GM12878 (cell line): Measurements from ENCODE around the gene SPP2. TPM values are rescaled to one million over a fixed set of nuclear protein-coding genes. Genes with fewer than 3 reads are reported as not detected.

Source experiments
- ATAC-seq: fragments of 200-7000 bp; cut with Tn5 transposase; 3 replicates; pipeline ENCODE4 v1.9.1; 2020; ENCODE audit warnings: mild to moderate bottlenecking, moderate library complexity
- BruUV-seq: library from RNA; stranded (reverse); fragments of 400-500 nt; replicated peaks from 2 replicates; lab custom pipeline; 2021; lab: Mats Ljungman, UMichigan
- CTCF ChIA-PET: fragments of 300-600 bp; sonication (Branson Sonifier 250); formaldehyde crosslinking; extraction: SDS; loops from one replicate; lab custom pipeline; 2021; ENCODE audit warnings: inconsistent platforms; lab: Yijun Ruan, JAX
- POLR2A ChIA-PET: fragments of 350-600 bp; formaldehyde crosslinking; extraction: SDS; loops from one replicate; lab custom pipeline; 2021; ENCODE audit warnings: inconsistent platforms; lab: Charles Lee
- RAD21 ChIA-PET: fragments of 300-600 bp; sonication (Branson Sonifier 250); formaldehyde crosslinking; loops from one replicate; lab custom pipeline; 2023; ENCODE audit warnings: antibody characterized with exemption; ENCODE audit not compliant: unreplicated experiment; lab: Charles Lee
- SMC1A ChIA-PET: fragments of 300-600 bp; sonication (Branson Sonifier 250); formaldehyde crosslinking; loops from one replicate; lab custom pipeline; 2023; ENCODE audit not compliant: unreplicated experiment, uncharacterized antibody; lab: Charles Lee
- DNase-seq: peaks from one replicate; pipeline ENCODE4 v3.0.0-alpha.2; 2011; ENCODE audit warnings: low read depth, low spot score
- FAIRE-seq: peaks from 3 replicates; lab custom pipeline; 2011; peaks lifted over from hg19 to GRCh38; lab: Jason Lieb, UNC
- H2AFZ ChIP-seq: 2 replicates; pipeline ENCODE4 v1.6.0; 2011; ENCODE audit warnings: low read depth, low read length, control low read depth; ENCODE audit not compliant: control insufficient read depth
- H3K27ac ChIP-seq: 2 replicates; pipeline ENCODE4 v1.5.1; 2011; ENCODE audit warnings: control low read depth; ENCODE audit not compliant: control insufficient read depth, insufficient read depth
- H3K27me3 ChIP-seq, 2 experiments: replicated peaks in 1 of 2; 2 replicates each; pipeline versions ENCODE4 v1.6.0 to v1.6.1; 2011; ENCODE audit warnings: low read length in 1 of 2; ENCODE audit not compliant: control insufficient read depth in 2 of 2, insufficient read depth in 2 of 2
- H3K36me3 ChIP-seq, 2 experiments: 2 replicates each; pipeline ENCODE4 v1.5.1; 2011; ENCODE audit warnings: low read length in 1 of 2; ENCODE audit not compliant: control insufficient read depth in 2 of 2, insufficient read depth in 2 of 2
- H3K4me1 ChIP-seq: 2 replicates; pipeline ENCODE4 v1.6.1; 2011; ENCODE audit warnings: mild to moderate bottlenecking, low read length, moderate library complexity, mixed read lengths; ENCODE audit not compliant: control insufficient read depth, insufficient read depth
- H3K4me2 ChIP-seq: 2 replicates; pipeline ENCODE4 v1.6.0; 2011; ENCODE audit warnings: control low read depth; ENCODE audit not compliant: control insufficient read depth, insufficient read depth
- H3K4me3 ChIP-seq: fragments of 200-600 bp; sonication (generic); 2 replicates; pipeline ENCODE4 v1.5.1; 2016
- H3K79me2 ChIP-seq: 2 replicates; pipeline ENCODE4 v1.6.0; 2011; ENCODE audit warnings: low read length; ENCODE audit not compliant: control insufficient read depth, insufficient read depth
- H3K9ac ChIP-seq: 2 replicates; pipeline ENCODE4 v1.8.0; 2011; ENCODE audit warnings: low read length, control low read depth, mixed read lengths; ENCODE audit not compliant: control insufficient read depth, insufficient read depth
- H3K9me3 ChIP-seq: replicated peaks from 3 replicates; pipeline ENCODE4 v1.5.1; 2011; ENCODE audit warnings: mild to moderate bottlenecking, low read length; ENCODE audit not compliant: control insufficient read depth, insufficient read depth
- H4K20me1 ChIP-seq: 2 replicates; pipeline ENCODE4 v1.6.0; 2011; ENCODE audit not compliant: control insufficient read depth, insufficient read depth
- ATF3 ChIP-seq: IDR thresholded peaks from 2 replicates; pipeline ENCODE4 v1.6.1; 2011; ENCODE audit warnings: low read depth, mild to moderate bottlenecking, low read length, moderate library complexity, borderline replicate concordance; ENCODE audit errors: extremely low read depth
- CREM ChIP-seq: IDR thresholded peaks from 2 replicates; pipeline ENCODE4 v1.6.1; 2014; ENCODE audit warnings: antibody characterized with exemption, low read depth
- E4F1 ChIP-seq: fragments of 450-650 bp; IDR thresholded peaks from 2 replicates; pipeline ENCODE4 v1.6.1; 2018; ENCODE audit warnings: borderline replicate concordance, mild to moderate bottlenecking; ENCODE audit not compliant: partially characterized antibody
- EZH2 ChIP-seq: IDR thresholded peaks from 2 replicates; pipeline ENCODE4 v1.6.1; 2012; ENCODE audit warnings: low read depth, mild to moderate bottlenecking, control low read depth, inconsistent platforms, low read length, borderline replicate concordance; ENCODE audit not compliant: control insufficient read depth
- MYC ChIP-seq: IDR thresholded peaks from 2 replicates; pipeline ENCODE4 v1.6.1; 2011; ENCODE audit warnings: mild to moderate bottlenecking, low read length, moderate library complexity, inconsistent platforms; ENCODE audit not compliant: insufficient read depth, insufficient replicate concordance, insufficient read length, severe bottlenecking
- NFYA ChIP-seq: IDR thresholded peaks from 2 replicates; pipeline ENCODE4 v1.6.1; 2011; ENCODE audit warnings: low read depth, mild to moderate bottlenecking, low read length, improper control_type of control experiment, borderline replicate concordance
- PKNOX1 ChIP-seq: fragments of 450-650 bp; IDR thresholded peaks from 2 replicates; pipeline ENCODE4 v1.6.1; 2016; ENCODE audit warnings: mild to moderate bottlenecking
- POLR2AphosphoS5 ChIP-seq: IDR thresholded peaks from 2 replicates; pipeline ENCODE4 v1.6.1; 2011; ENCODE audit warnings: mild to moderate bottlenecking, low read length, inconsistent platforms
- RBBP5 ChIP-seq: fragments of 200-600 bp; sonication (generic); conservative IDR thresholded peaks from 2 replicates; pipeline ENCODE4 v1.6.1; 2016
- RUNX3 ChIP-seq: IDR thresholded peaks from 2 replicates; pipeline ENCODE4 v1.6.1; 2012; ENCODE audit warnings: low read length, inconsistent platforms
- SMAD5 ChIP-seq: IDR thresholded peaks from 2 replicates; pipeline ENCODE4 v1.6.1; 2016; ENCODE audit warnings: antibody characterized with exemption, low read depth
- SP1 ChIP-seq: IDR thresholded peaks from one replicate; pipeline ENCODE4 v1.6.1; 2011; ENCODE audit warnings: low read depth, low read length
- SUZ12 ChIP-seq: fragments of 200-600 bp; sonication (generic); IDR thresholded peaks from one replicate; pipeline ENCODE4 v1.6.1; 2018; ENCODE audit warnings: antibody characterized with exemption, mild to moderate bottlenecking; ENCODE audit not compliant: unreplicated experiment
- WGBS: methylation state at CpG from one replicate; pipeline ENCODE4 v1.1.6; 2016; ENCODE audit warnings: low lambda C conversion rate; ENCODE audit not compliant: insufficient replicate concordance, insufficient coverage; ENCODE audit errors: missing lambda C conversion rate; 5-methylcytosine and 5-hydroxymethylcytosine counted together
- in situ Hi-C: fragments of 300-500 bp; cut with MboI; formaldehyde crosslinking; loops from 9 replicates; pipeline ENCODE4 v1.14.3; 2018; ENCODE audit warnings: mixed read lengths
- intact Hi-C: fragments of 100-400 bp; cut with micrococcal nuclease; formaldehyde crosslinking; loops from one replicate; pipeline ENCODE4 v1.14.2; 2022; ENCODE audit not compliant: unreplicated experiment
- polyA plus RNA-seq, 11 experiments: library from polyadenylated mRNA; depleted of rRNA in 4 of 11; unstranded in 6 of 11; stranded (reverse) in 5 of 11; fragments of >200 nt; fragmentation: Nextera tagmentation in 4 of 11; fragmentation: Illumina TruSeq in 1 of 11; extraction: Ambion mirVana in 4 of 11; extraction: Trizol in 1 of 11; gene quantifications; 1 replicate in 1 of 11; 2 replicates in 10 of 11; pipeline versions ENCODE4 v1.2.1 to v1.2.3, GENCODE V29; 2011 to 2016; ENCODE audit warnings: inconsistent platforms in 2 of 11, missing spikeins in 2 of 11, low read depth in 1 of 11
- total RNA-seq, 4 experiments: library from RNA; depleted of rRNA in 3 of 4; stranded (reverse); fragments of >200 nt in 3 of 4; fragmentation: Illumina TruSeq in 1 of 4; extraction: Trizol in 1 of 4; gene quantifications; 2 replicates each; pipeline versions ENCODE4 v1.2.1 to v1.2.3, GENCODE V29; 2013 to 2021
- TF ChIP-seq, protein P1 (sequence below): fragments of 450-650 bp; IDR thresholded peaks from 2 replicates; pipeline ENCODE4 v1.6.1; 2016; ENCODE audit warnings: mild to moderate bottlenecking

The SPP2 gene
- total and polyA plus RNA-seq, 10 of the 15 experiments (the other 5 are each of a cell fraction or from before 2014, with no cell fraction given) = not detected

- no peak for DNase-seq
- H3K9me3 ChIP-seq = no peaks in the 10 kb centered on the region
- no peak overlapping the region for H3K4me3 ChIP-seq
- H3K4me1 ChIP-seq = no peaks in the 10 kb centered on the region
- POLR2A ChIA-PET = no interaction called here
- H3K9ac ChIP-seq = no peak overlapping the region
- peaks cover 0 to 6% of the 10 kb centered on the region in 2 experiments; a peak in 2 of 4 replicates for H3K27me3 ChIP-seq
- no peaks in the 10 kb centered on the region for H3K79me2 ChIP-seq
- TF ChIP-seq NFYA (no peak), E4F1 (no peak), ATF3 (no peak), CREM (no peak), RUNX3 (no peak), EZH2 (no peak), SUZ12 (no peak), POLR2AphosphoS5 (no peak), PKNOX1 (no peak), RBBP5 (no peak), SP1 (no peak), SMAD5 (no peak), MYC (no peak)
- TF ChIP-seq, protein P1, sequence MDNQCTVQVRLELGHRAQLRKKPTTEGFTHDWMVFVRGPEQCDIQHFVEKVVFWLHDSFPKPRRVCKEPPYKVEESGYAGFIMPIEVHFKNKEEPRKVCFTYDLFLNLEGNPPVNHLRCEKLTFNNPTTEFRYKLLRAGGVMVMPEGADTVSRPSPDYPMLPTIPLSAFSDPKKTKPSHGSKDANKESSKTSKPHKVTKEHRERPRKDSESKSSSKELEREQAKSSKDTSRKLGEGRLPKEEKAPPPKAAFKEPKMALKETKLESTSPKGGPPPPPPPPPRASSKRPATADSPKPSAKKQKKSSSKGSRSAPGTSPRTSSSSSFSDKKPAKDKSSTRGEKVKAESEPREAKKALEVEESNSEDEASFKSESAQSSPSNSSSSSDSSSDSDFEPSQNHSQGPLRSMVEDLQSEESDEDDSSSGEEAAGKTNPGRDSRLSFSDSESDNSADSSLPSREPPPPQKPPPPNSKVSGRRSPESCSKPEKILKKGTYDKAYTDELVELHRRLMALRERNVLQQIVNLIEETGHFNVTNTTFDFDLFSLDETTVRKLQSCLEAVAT = no peak
- TF ChIP-seq, all 136 proteins: peak for 0
- H2AFZ ChIP-seq = no peak overlapping the region
- ChIA-PET CTCF (interaction anchor here (1.0 kb wide), 1 partner anchor 10 kb away, joined by 3 read pairs; no protein-coding TSS in a partner anchor), RAD21 (no interaction called here), SMC1A (no interaction called here)
- ATAC-seq (no peak), FAIRE-seq (no peak)
- no TSS peak for BruUV-seq
- H3K4me2 ChIP-seq = no peak overlapping the region
- H3K27ac ChIP-seq = no peak overlapping the region
- H3K36me3 ChIP-seq = no peaks in the 10 kb centered on the region
- 11% methylated on average over 3 of the region's 3 CpGs for WGBS
- intact Hi-C loops (no loop called here), in situ Hi-C loops (no loop called here)
- no peaks in the 10 kb centered on the region for H4K20me1 ChIP-seq
Measured at GRCh38 chr2:234015861-234016260, 34.6 kb upstream of the SPP2 start.
